GM21786 (cell line): Measurements from ENCODE around the gene BTAF1.
"Not testable (repeated sequence)": the region's sequence is repeated elsewhere in the genome, so short reads cannot be mapped to it uniquely, and the experiment has no call there.

Source experiments
- ATAC-seq: cut with Tn5 transposase; IDR thresholded peaks from one replicate; pipeline ENCODE4 v1.9.1; 2021; ENCODE audit not compliant: unreplicated experiment

The BTAF1 gene

GRCh38 chr10:91923371-91924211 is at the start of gene BTAF1:
TSS of gene BTAF1 (plus strand) at chr10:91923770. CDS start at chr10:91924077, 307 bp downstream.
- ATAC-seq: peak; percentile 97

GRCh38 chr10:91875156-91875555 is 48.4 kb upstream of the BTAF1 start:
- ATAC-seq: no peak

DNA sequence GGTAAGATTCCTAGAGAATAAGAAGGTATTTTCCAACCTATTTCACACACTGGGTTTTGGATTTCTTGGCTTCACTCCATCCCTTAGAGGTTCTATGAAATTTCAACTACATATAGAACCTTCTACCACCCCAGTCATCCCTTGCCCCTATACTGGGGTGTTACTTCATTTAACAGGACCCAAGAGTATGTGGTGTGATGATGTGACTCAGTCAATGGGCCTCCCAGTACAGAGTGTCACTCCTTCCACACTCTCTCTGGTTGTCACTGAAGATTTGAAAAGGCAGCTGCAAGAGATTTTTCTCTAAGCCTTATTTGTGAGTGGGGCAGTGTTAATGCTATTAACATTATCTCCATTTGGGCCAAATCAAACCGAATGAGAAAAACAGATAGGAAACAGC is 47.8 kb upstream of the BTAF1 start:
- no peak for ATAC-seq

DNA sequence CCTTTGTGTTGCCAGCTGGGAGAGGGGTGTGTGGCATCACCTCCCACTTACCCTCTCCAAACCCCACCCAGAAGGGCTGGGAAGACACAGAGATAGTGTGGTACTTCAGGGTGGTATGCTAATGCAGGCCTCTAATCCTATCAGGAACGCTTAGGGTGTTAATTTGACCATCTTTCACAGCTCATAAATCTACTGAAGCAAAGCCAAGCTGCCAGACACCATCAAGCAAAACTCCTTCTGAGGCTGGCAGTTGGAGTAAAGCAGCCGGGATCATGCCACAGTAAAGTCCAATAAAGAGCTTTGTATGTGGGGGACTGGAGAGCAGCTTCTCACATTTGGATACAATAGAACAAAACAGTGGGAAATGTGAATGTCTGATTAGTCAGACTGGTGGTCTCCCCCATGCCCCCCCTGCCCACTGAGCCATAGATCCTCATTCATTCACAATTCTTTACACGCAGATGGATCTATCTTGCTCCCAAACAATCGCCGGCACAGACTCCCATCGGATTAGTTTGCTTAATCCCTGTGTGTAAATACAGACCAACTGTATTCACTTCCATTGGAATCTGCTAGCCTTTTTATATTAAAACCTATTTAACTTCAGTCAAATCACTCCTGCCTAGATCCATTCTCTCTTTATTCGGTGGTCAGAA is 43.9 kb upstream of the BTAF1 start:
- ATAC-seq: no peak

DNA sequence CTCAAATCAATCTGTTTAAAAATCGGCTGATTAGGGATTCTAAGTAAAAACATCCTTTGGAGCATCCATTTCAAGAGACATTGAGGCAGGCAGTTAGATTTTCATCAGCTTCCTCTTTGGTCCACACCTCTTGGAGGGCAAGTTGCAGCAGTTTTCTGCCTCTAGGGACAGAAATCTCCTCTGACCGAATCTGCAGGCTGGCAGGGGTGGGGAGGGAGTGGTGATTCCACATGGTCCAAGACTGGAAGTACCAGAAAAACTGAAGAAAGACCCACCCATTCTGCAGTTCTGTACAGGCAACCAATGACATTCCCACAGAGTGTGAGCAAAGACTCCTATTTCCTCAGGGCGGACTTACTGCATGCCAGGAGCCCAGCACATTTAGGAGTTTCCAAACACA is 43.3 kb upstream of the BTAF1 start:
- ATAC-seq: no peak

- no peak for ATAC-seq
These were observed 39.8 kb upstream of the BTAF1 start for GRCh38 chr10:91883549-91884444.

DNA sequence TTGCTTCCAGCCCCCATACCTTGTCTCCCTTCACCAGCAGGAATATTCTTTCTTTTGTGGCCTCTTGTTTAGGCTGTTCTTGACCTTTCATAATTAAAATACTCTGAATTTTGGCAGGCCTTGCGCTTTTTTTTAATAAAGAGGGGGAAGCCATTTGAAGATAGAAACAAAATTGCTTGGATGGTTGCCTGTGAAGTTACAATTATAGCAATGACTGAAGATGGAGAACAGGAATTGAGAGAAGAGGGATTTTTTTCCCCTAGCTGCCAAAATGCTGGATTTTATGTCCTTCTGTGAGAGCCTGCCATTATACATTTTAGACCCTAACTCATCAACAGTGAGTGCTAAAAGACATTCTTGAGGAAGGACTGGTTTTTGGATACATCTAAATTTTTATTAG is 39.0 kb upstream of the BTAF1 start:
- ATAC-seq: no peak

DNA sequence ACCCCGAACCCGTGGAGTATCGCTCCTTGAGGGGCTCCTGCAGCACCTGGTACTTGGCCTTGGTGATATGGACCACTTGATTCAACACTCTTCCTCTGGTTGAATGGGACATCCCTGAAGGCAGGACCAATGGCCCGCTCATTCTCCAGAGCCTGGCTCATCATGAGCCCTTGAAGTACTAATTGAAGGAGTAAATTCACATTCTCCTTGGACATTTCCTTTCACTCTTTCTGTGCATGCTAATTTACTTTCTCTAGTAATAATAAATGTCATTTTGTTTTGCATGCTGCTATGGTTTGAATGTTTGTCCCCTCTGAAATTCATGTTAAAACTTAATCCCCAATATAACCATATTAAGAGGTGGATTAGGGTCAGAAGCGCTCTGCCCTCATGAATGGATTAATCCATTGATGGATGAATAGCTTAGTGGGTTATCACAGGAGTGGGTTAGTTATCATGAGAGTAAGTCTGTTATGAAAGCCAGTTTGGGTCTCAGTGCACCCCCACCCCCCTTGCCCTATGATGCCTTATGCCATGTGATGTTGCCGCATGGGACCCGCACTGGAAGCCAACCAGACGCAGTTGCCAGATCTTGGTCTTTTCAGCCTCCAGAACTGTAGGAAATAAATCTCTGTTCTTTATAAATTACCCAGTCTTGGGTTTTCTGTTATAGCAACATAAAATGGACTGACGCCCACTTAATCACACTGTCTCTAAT is 38.0 kb upstream of the BTAF1 start:
- no peak for ATAC-seq

GRCh38 chr10:91886954-91887271 is 36.7 kb upstream of the BTAF1 start:
- ATAC-seq: no peak

DNA sequence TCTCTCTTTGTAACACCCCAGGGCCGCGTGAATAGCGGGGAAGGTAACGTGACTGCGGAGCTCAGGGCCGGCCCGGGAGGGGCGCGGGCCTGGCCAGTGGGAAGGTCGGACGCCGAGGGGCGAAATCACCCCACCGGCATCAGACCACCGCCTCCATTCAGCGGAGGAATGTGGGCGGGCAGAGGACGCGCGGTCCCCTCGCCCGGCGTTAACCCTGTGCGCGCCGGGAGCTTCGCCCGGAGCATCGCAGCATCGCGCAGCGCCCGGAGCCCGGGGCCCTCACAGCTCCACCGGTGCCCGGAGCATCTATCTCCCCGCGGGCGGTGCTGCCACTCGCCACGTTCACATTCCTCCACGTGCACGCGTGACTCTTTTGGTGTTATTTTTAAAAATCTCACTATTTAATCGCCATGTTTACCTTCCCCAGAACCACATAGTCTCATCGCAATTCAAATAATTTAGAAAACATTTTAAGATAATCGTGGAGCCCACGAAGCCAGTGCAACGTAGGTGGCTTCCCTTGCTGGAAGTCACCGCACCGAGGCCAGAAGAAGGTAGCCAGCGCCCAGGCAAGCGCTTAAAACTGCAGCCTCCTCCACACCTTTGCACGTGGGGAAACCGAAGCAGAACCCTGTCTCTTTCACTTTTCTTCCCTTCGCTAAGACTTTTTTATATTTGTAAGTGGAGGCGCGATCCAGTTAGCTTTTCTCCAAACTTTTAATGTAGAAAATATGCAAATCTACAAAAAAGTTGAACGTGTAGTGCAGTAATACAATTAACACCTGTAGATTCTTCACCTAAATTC is 36.1 kb upstream of the BTAF1 start:
- ATAC-seq: no peak

DNA sequence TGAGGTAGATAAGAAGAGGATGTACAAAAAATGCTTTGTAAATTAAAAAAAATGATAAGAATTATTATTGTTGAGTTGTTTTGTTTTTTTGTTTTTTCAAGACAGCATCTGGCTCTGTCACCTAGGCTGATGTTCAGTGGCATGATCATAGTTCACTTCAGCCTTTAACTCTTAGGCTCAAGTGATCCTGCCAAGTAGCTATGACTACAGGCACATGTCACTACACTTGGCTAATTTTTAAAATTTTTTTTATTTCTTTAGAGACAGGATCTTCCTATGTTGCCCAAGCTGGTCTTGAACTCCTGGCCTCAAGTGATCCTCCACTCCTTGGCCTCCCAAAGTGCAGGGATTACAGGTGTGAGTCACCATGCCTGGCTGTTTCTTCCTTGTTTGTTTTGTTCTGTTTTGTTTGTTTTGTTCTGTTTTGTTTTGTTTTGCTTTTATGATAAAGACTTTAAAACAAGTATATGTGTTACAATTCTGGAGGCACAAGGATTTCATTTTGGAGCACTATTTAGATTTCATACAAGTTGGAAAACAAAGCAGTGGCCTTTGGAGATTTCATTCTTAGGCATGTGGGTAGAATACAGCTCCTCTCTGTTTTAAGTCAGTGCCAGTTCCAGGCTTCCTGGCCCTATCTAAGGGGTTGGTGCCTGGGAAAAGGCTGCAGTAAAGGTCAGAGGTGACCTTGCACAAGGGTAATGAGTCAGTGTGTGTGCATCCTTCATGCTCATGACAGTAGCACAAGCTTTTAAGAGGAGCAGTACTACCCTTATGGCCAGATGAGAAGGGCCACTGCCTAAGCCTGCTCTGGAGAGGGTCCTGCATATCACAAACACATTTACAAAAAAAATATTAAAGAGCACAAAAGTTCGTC is 32.2 kb upstream of the BTAF1 start:
- no peak for ATAC-seq

GRCh38 chr10:91893051-91893450 is 30.5 kb upstream of the BTAF1 start:
- no peak for ATAC-seq

GRCh38 chr10:91894261-91894685 is 29.3 kb upstream of the BTAF1 start:
- ATAC-seq: not testable (repeated sequence)

DNA sequence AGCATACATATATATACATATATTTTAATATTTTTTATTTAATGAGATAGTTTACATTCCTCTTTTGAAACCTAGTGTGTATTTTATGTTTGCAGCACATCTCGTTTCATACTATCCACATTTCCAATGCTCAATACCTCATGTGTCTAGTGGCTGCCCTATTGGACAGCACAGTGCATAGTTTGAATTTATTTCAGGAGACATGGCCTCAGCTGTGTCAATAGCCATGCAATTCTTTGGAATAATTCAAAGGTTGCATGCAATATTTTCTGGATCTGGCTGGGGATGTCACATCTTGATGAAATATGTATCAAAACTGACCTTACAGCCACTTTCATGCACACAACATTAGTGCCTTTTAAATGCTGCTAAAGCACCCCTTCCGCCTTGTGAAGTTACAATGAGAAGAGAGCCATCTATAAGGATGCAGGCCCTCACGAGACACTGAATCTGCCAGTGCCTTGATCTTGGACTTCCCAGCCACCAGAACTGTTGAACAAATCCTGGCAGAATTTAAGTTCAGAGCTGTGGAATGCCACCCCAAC is 27.3 kb upstream of the BTAF1 start:
- no peak for ATAC-seq

GRCh38 chr10:91897421-91897820 is 26.1 kb upstream of the BTAF1 start:
- ATAC-seq: no peak

GRCh38 chr10:91901784-91902677 is 21.5 kb upstream of the BTAF1 start:
- no peak for ATAC-seq

DNA sequence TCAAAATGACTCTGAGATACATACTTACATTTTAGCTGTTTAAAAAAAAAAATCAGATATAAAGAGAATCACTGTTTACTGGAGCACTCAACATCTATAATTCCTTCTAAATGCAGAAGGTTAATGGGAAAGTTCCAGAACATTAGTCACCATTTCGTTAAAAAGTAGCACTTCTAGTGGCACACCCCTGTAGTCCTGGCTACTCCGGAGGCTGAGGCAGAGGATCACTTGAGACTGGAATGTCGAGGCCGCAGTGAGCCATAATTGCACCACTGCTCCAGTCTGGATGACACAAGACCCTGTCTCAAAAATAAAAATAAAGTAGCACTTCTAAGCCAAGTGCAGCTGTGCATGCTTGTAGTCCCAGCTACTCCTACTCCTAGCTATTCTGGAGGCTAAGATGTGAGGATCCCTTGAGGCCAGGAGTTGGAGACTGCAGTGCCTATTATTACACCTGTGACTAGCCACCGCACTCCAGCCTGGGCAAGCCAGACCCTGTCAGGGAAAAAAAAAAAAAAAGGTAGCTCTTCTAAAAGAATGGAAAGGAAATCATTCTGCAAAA is 16.5 kb upstream of the BTAF1 start:
- ATAC-seq: no peak
